Natural killer cell (primary cell): Measurements from ENCODE around the gene TCF4. TPM values are rescaled to one million over a fixed set of nuclear protein-coding genes. Genes with fewer than 3 reads are reported as not detected.

Experiments
- ATAC-seq, 3 donors: fragments of 150-1000 bp in 2 of 3; fragments of 200-7000 bp in 1 of 3; cut with Tn5 transposase; 1 replicate in 1 of 3; 2 replicates in 2 of 3; pipeline ENCODE4 v1.10.0; 2021; ENCODE audit warnings: mild to moderate bottlenecking in 2 of 3, moderate library complexity in 2 of 3
- DNase-seq, 2 donors: peaks; one replicate each; pipeline versions ENCODE4 v3.0.0 to v3.0.0-alpha.2; 2013 to 2021; ENCODE audit warnings: mixed read lengths in 1 of 2
- H3K27ac ChIP-seq: one replicate; pipeline ENCODE4 v1.5.1; 2013; ENCODE audit warnings: mild to moderate bottlenecking, low read length
- H3K27me3 ChIP-seq: one replicate; pipeline ENCODE4 v1.6.1; 2013; ENCODE audit warnings: low read length; ENCODE audit not compliant: control insufficient read depth, insufficient read depth
- H3K36me3 ChIP-seq: one replicate; pipeline ENCODE4 v1.6.1; 2013; ENCODE audit warnings: low read length; ENCODE audit not compliant: control insufficient read depth, insufficient read depth
- H3K4me1 ChIP-seq: one replicate; pipeline ENCODE4 v1.6.1; 2013; ENCODE audit warnings: low read length; ENCODE audit not compliant: control insufficient read depth, insufficient read depth
- H3K4me3 ChIP-seq: one replicate; pipeline ENCODE4 v1.5.1; 2013; ENCODE audit warnings: low read length
- H3K9me3 ChIP-seq: one replicate; pipeline ENCODE4 v1.6.1; 2013; ENCODE audit warnings: low read length; ENCODE audit not compliant: control insufficient read depth, insufficient read depth
- H3K27ac Mint-ChIP-seq, 2 donors: one replicate each; pipeline ENCODE4 v1.8.0; 2022; ENCODE audit warnings: mild to moderate bottlenecking in 2 of 2, mixed read lengths in 2 of 2, moderate library complexity in 1 of 2
- H3K27me3 Mint-ChIP-seq, 2 donors: one replicate each; pipeline ENCODE4 v1.8.0; 2022; ENCODE audit warnings: low read depth in 2 of 2, mixed read lengths in 2 of 2
- H3K36me3 Mint-ChIP-seq: one replicate; pipeline ENCODE4 v1.8.0; 2022; ENCODE audit warnings: mixed read lengths
- H3K4me1 Mint-ChIP-seq, 2 donors: one replicate each; pipeline ENCODE4 v1.8.0; 2022; ENCODE audit warnings: mixed read lengths in 2 of 2
- H3K4me3 Mint-ChIP-seq: one replicate; pipeline ENCODE4 v1.8.0; 2022; ENCODE audit warnings: mild to moderate bottlenecking, moderate library complexity, mixed read lengths
- H3K9me3 Mint-ChIP-seq, 2 donors: one replicate each; pipeline ENCODE4 v1.8.0; 2022; ENCODE audit warnings: mixed read lengths in 2 of 2
- WGBS: methylation state at CpG from one replicate; pipeline ENCODE4 v1.1.7; 2013; ENCODE audit warnings: missing lambda C conversion rate; ENCODE audit not compliant: insufficient coverage; 5-methylcytosine and 5-hydroxymethylcytosine counted together
- intact Hi-C: fragments of 100-400 bp; cut with micrococcal nuclease; formaldehyde crosslinking; loops from one replicate; pipeline ENCODE4 v1.14.2; 2022
- total RNA-seq, 4 donors: library from RNA; stranded (reverse); fragments of 120-200 nt in 1 of 4; gene quantifications; one replicate each; pipeline versions ENCODE4 v1.2.3 to v1.2.4, GENCODE V29; 2013 to 2022
- TF ChIP-seq, protein P1 (sequence below): fragments of 200-600 bp; IDR thresholded peaks from one replicate; pipeline ENCODE4 v1.8.0; 2022; ENCODE audit warnings: antibody characterized with exemption

Gene TCF4
- total RNA-seq, 3 donors from 2014 or later (not counting 1 experiment from before 2014, with no cell fraction given): 8.3 to 16.5 (median 9.0) TPM

DNA sequence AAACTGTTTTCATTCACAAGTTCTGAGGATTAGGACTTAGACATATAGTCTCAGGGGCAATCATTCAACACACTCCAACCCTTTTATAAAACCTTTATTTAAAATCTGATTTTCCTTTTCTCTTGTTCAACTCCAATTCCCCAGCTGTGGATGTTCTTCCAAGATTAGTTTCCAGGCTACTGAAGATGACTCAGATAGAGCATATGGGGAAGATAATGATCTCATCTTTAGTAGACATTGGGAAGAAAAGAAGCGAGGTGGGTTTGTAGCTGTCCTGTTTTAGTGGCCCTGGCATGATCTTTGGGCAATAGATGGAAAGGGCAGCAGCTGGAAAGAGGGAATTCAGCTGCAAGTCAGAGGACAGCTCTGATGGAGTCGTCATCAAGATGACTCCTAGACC lies 381.1 kb downstream of the TCF4 start:
- no peaks in the 10 kb centered on the region for H3K36me3 Mint-ChIP-seq
- H3K27me3 Mint-ChIP-seq: no peaks in the 10 kb centered on the region
- Histone ChIP-seq H3K36me3 (no peaks in the 10 kb centered on the region), H3K4me3 (no peak overlapping the region), H3K27ac (no peak overlapping the region), H3K4me1 (no peaks in the 10 kb centered on the region), H3K9me3 (no peaks in the 10 kb centered on the region), H3K27me3 (no peaks in the 10 kb centered on the region)
- H3K4me1 Mint-ChIP-seq: no peaks in the 10 kb centered on the region
- DNase-seq (no peak), ATAC-seq (no peak)
- no peaks in the 10 kb centered on the region for H3K9me3 Mint-ChIP-seq
- no peak overlapping the region for H3K27ac Mint-ChIP-seq
- intact Hi-C loops: no loop called here
- WGBS: 45% methylated on average over 2 of the region's 2 CpGs
- TF ChIP-seq, protein P1, sequence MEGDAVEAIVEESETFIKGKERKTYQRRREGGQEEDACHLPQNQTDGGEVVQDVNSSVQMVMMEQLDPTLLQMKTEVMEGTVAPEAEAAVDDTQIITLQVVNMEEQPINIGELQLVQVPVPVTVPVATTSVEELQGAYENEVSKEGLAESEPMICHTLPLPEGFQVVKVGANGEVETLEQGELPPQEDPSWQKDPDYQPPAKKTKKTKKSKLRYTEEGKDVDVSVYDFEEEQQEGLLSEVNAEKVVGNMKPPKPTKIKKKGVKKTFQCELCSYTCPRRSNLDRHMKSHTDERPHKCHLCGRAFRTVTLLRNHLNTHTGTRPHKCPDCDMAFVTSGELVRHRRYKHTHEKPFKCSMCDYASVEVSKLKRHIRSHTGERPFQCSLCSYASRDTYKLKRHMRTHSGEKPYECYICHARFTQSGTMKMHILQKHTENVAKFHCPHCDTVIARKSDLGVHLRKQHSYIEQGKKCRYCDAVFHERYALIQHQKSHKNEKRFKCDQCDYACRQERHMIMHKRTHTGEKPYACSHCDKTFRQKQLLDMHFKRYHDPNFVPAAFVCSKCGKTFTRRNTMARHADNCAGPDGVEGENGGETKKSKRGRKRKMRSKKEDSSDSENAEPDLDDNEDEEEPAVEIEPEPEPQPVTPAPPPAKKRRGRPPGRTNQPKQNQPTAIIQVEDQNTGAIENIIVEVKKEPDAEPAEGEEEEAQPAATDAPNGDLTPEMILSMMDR: no peak
- H3K4me3 Mint-ChIP-seq: no peak overlapping the region

DNA sequence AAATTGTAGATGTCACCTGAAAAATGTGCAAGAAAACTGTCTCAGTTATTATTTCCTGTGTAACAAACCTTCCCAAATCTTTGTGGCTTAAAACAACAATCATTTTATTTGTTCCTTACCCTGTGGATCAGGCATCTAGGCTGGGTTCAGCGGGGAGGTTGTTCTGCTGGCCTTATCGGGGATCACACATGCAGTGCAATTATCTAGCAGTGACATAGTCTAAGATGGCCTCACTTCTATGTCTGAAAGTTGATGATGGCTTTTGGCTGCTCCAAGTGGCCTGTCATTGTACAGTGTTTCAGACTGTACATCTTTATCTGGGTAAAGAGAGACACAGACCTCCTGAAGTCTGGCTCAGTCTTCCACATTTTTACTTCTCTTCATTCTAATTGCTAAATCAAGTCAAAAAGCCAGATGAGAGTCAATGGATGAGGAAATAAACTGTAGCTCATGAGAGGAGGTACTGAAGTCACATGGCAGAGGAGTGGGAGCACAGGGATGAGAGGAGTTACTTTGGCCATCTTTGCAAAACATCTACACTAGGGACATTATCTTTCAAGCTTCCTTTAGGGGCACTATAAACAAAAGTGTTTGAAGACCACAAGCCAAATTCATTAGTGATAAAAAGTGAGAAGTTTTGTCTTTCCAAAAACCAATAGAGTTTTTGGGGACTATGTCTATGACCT lies 385.6 kb downstream of the TCF4 start:
- H3K9me3 ChIP-seq: no peaks in the 10 kb centered on the region
- no peak for ATAC-seq
- H3K36me3 Mint-ChIP-seq: no peaks in the 10 kb centered on the region
- no peak overlapping the region for H3K27ac Mint-ChIP-seq
- no peaks in the 10 kb centered on the region for H3K4me1 ChIP-seq
- no peaks in the 10 kb centered on the region for H3K4me1 Mint-ChIP-seq
- no peak overlapping the region for H3K27ac ChIP-seq
- WGBS: 94% methylated on average over 2 of the region's 2 CpGs
- peaks cover 0 to 2% of the 10 kb centered on the region in 2 donors for H3K9me3 Mint-ChIP-seq
- H3K27me3 ChIP-seq: no peaks in the 10 kb centered on the region
- no peak overlapping the region for H3K4me3 ChIP-seq
- no peaks in the 10 kb centered on the region for H3K27me3 Mint-ChIP-seq
- intact Hi-C loops: no loop called here
- H3K4me3 Mint-ChIP-seq: no peak overlapping the region
- no peak for DNase-seq
- H3K36me3 ChIP-seq: no peaks in the 10 kb centered on the region
- TF ChIP-seq, protein P1: no peak

DNA sequence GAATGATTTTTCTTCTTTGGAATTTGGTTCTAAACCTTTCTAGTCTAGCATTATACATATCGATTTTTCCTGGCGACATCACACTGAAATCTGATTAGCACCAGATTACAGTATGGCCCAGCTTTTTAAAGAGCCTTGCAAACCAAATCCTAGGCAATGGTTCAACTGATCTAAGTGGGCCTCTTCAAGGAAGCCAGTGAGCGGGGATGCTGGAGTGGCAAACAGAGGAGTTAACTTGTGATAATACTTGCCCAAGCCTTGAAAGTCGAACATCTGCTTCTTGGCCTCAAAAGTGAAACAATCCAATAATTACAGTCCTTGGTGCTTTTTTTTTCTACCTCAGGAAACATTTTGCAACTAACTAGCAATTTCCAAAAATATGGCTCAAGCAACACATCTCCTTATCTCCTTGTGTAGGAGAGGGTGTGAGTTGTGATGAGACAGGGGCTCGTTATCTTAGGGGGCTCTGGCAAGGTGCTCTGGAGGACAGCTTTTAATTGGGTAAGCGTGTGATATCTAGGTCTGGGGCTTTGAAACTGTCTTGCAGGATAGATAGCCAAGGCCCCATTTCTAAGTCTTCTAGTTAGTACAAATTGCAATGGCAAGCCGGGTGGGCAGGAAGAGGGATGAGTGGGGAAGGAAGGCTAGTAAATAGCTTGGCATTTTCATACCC lies 388.6 kb downstream of the TCF4 start:
- H3K9me3 ChIP-seq: no peaks in the 10 kb centered on the region
- H3K4me3 ChIP-seq: no peak overlapping the region
- no peaks in the 10 kb centered on the region for H3K4me1 Mint-ChIP-seq
- no peak for ATAC-seq
- no peak overlapping the region for H3K27ac ChIP-seq
- DNase-seq: no peak
- 86% methylated on average over 7 of the region's 7 CpGs for WGBS
- H3K36me3 Mint-ChIP-seq: no peaks in the 10 kb centered on the region
- H3K4me1 ChIP-seq: no peaks in the 10 kb centered on the region
- H3K27ac Mint-ChIP-seq: no peak overlapping the region
- no peaks in the 10 kb centered on the region for H3K36me3 ChIP-seq
- no peak overlapping the region for H3K4me3 Mint-ChIP-seq
- no peaks in the 10 kb centered on the region for H3K27me3 Mint-ChIP-seq
- TF ChIP-seq, protein P1: no peak
- peaks cover 0 to 2% of the 10 kb centered on the region in 2 donors for H3K9me3 Mint-ChIP-seq
- intact Hi-C loops: no loop called here
- H3K27me3 ChIP-seq: no peaks in the 10 kb centered on the region
